Astrocyte of the cerebellum (primary cell): ENCODE results near the gene RDH5.

ENCODE experiments used
- DNase-seq: peaks from one replicate; pipeline ENCODE4 v3.0.0-alpha.2; 2011; ENCODE audit warnings: low read depth
- H3K4me3 ChIP-seq: 2 replicates; pipeline ENCODE4 v1.5.1; 2011; ENCODE audit warnings: mild to moderate bottlenecking, low read depth, low read length, moderate library complexity
- in situ Hi-C: cut with HindIII; loops from 2 replicates; pipeline ENCODE4 v1.10.0; 2017; ENCODE audit warnings: low sequenced_read_pairs
- TF ChIP-seq, protein P1 (sequence below): IDR thresholded peaks from 2 replicates; pipeline ENCODE4 v1.5.1; 2012; ENCODE audit warnings: low read length, low read depth, moderate library complexity, mild to moderate bottlenecking; ENCODE audit errors: missing control alignments

Gene RDH5

DNA sequence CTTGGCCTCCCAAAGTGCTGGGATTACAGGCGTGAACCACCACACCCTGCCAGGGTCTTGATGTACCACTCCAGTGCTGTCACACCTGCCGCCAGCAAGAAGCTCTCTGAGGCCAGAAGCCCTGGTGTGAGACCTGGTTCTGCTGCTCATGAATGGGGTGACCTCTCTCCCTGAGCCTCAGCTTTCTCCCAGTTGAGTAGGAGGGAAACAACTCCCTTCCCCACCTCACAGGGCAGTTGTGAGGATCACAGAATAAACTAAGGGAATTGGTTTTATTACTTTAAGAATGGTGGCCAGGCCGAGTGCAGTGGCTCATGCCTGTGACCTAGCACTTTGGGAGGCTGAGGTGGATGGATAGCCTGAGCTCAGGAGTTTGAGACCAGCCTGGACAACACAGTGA, 14.4 kb downstream of the RDH5 start:
- no peak for DNase-seq
- H3K4me3 ChIP-seq: no peak overlapping the region
- in situ Hi-C loops: no loop called here
- TF ChIP-seq, protein P1, sequence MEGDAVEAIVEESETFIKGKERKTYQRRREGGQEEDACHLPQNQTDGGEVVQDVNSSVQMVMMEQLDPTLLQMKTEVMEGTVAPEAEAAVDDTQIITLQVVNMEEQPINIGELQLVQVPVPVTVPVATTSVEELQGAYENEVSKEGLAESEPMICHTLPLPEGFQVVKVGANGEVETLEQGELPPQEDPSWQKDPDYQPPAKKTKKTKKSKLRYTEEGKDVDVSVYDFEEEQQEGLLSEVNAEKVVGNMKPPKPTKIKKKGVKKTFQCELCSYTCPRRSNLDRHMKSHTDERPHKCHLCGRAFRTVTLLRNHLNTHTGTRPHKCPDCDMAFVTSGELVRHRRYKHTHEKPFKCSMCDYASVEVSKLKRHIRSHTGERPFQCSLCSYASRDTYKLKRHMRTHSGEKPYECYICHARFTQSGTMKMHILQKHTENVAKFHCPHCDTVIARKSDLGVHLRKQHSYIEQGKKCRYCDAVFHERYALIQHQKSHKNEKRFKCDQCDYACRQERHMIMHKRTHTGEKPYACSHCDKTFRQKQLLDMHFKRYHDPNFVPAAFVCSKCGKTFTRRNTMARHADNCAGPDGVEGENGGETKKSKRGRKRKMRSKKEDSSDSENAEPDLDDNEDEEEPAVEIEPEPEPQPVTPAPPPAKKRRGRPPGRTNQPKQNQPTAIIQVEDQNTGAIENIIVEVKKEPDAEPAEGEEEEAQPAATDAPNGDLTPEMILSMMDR: no peak

DNA sequence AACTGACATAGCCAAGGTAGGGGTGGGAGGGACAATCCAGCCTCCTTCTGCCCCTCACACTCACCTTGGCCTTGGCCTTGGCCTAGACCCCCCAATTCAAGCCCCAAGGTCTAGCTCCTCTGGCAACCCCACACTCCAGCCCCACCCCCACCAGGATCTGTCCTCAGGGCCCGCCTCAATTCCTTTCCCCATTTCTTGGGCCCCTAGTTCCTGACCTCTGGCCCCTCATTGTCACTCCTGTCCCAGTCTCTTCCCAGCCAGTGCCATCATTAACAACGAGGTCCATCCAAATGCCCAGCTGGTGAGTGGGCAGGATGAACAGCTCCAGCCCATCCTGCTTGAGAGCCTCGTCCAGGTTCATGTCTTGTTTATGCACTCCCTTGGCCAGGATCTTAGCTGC, 15.9 kb downstream of the RDH5 start:
- TF ChIP-seq, protein P1: no peak
- H3K4me3 ChIP-seq: no peak overlapping the region
- in situ Hi-C loops: no loop called here
- no peak for DNase-seq

DNA sequence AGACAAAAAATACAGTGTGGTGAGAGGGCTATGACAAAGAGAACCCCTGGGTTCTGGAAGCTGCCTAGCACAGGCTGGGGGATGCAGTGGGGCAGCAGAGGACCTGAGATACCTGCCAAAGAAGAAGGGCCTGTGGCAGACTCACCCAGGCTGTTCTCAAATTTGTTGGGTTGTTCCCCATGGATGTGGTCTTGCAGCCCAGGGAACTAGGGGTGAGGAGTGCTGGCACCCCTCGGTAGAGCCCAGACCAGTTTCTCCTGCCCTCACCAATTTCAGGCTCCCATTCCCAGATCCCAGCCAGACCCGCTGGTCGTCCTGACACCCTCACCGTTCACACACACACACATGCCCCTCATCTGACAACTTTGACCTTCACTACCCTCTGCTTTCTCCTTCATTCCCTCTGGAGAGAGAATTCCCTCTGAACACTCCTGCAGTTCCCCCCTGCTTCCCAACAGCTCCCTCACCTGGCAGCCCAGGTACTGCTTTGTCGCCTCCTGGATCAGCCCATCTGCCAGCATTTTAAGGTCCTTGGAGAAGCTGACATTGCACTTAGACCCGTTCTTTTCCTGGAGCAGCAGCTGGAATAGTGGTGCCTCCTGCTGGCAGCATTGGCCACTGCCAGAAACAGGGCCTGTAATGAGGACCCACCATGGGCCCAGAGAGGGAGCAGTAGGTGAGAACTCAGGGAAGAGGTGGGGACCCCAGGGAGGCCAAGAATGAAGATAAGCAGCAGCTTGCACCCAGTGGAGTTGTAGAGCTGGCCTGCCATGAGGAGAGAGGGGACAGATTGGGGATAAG, 16.8 kb downstream of the RDH5 start:
- in situ Hi-C loops: no loop called here
- no peak for DNase-seq
- H3K4me3 ChIP-seq: no peak overlapping the region
- TF ChIP-seq, protein P1: peak; percentile 87

DNA sequence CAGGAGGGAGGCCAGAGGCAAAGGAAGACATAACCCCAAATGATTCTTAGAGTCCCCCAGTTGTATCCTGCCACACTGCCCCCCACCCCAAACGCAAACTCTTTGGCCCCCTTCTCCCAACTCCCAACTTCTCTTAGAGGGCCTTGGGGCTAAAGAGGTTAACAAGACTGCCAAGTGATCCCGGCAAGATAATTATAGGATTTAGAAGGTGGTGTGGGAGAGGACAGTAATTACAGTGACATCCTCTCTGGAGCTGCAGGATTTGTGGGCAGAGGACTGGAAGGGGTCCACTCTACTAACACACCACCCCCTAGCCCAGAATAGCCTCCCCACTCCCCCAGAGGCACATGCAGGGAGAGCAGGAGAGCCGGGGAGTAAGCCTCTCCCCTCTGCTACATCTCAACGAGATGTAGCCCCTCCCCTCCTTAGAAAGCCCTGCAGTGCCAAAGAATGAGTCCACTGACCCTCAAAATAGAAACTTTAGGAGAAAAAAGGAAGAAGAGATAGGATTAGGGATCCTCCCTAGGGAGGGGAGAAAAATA, 17.5 kb downstream of the RDH5 start:
- peak overlapping the region; percentile 58 for H3K4me3 ChIP-seq
- no peak for DNase-seq
- TF ChIP-seq, protein P1: no peak
- in situ Hi-C loops: no loop called here

DNA sequence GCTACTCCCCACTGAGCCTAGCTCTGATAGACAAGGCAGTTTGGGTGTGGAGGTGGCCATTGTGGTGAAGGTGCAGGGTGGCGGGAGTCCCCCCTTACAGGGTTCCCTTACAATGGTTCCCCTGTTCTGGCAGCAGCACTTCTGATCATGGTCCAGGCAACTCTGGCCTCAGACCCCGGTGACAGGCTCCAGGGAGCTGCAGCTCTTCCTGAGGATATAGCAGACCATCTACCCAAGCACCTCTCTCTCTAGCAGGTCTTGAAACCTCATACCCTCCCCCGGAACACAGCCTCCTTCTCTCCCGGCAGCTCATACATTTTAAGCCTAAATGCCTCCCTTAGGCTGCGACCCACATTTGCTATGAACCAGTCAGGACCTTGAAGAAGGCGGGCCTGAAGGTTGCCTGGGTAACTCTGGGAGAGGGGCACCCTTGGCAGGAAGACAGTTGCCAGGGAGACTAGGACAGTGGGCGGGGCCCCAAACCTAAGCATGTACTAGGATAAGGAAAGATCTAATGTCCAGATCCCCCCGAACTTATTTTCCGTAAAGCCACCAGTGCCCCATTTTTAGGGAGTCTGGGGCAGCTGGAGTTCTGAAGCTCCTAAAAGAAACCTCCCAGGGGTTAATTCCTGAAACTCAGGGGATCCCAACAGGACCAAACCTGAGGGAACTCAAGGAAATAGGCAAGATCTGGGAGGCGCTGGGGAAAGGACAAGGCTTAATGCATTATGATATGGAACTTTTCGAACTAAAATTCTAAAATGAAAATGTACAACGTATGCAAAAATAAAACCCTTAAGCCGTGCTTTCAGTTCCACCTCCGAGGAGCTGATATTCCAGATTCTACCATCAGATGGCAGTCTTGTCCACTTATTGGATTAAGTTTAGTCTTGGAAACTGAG, 18.2 kb downstream of the RDH5 start:
- H3K4me3 ChIP-seq: peak overlapping the region; percentile 58
- TF ChIP-seq, protein P1: peak; percentile 74
- DNase-seq: peak; percentile 82
- in situ Hi-C loops: no loop called here

DNA sequence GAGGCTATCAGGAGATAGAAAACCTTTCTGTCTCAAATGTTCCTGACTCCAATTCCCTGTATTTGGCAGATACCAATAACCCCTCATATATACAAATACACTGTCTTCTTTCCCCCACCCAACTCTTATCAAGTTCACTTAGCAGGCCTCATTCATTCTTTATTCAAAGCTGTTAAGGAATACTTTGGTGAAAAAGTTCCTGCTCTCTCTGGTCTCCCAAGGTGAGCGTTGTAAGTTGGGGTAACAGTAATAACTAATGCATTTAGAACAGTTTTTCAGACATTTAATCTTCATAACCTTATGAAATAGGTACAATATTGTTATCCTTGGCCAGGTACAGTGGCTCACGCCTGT, 18.8 kb downstream of the RDH5 start:
- in situ Hi-C loops: no loop called here
- H3K4me3 ChIP-seq: peak overlapping the region; percentile 58
- TF ChIP-seq, protein P1: no peak
- DNase-seq: no peak
